Measurements from ENCODE around the gene CRB3. TPM values are rescaled to one million over a fixed set of nuclear protein-coding genes. Genes with fewer than 3 reads are reported as not detected.

The CRB3 gene
- polyA plus RNA-seq, 1 experiment = not detected

- ChIA-PET POLR2A (interaction anchor here (1.2 kb wide), 1 partner anchor 77 kb away, joined by 3 read pairs; the partner anchor contains the start of gene GTF2F1), CTCF (no interaction called here)
- no peak overlapping the region for H3K27ac ChIP-seq (ENCODE audit: low read depth, low read length)
- peaks cover 7% of the 10 kb centered on the region for H3K27me3 ChIP-seq (ENCODE audit: control insufficient read depth, insufficient read depth, low read length)
- peaks cover 1% of the 10 kb centered on the region; the same call in 1 of the 2 replicates for H3K9me3 ChIP-seq (ENCODE audit: control insufficient read depth, insufficient read depth, low read length)
- no peak overlapping the region for H3K4me3 ChIP-seq (ENCODE audit: low read depth, low read length)
- TF ChIP-seq CTCF (IDR thresholded peaks at IDR 0.05; ENCODE audit: low read depth, low read length) = no peak
- DNase-seq (ENCODE audit: low read depth, low spot score) = no peak
Observed at GRCh38 chr19:6470173-6470572, 6.1 kb downstream of the CRB3 start.

DNA sequence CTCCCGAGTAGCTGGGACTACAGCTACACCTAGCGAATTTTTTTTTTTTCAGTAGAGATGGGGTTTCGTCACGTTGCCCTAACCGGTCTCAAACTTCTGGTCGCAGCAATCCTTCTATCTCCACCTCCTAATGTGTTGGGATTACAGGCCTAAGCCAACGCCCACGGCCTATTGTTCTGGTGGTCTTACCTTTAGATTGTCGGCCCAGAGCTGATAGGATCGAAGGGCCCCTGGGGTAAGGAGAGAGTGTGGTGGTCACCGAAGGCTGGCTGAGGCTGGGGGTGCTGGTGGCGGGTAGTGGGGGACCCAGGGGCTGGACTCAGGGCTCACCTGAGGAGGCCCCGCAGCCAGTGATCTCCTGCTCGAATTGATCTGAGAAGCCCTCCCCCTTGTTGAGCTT is 7.0 kb downstream of the CRB3 start:
- Histone ChIP-seq H3K9me3 (ENCODE audit: control insufficient read depth, insufficient read depth, low read length) (peaks cover 10% of the 10 kb centered on the region), H3K27ac (ENCODE audit: low read depth, low read length) (no peak overlapping the region), H3K4me3 (ENCODE audit: low read depth, low read length) (no peak overlapping the region), H3K27me3 (ENCODE audit: control insufficient read depth, insufficient read depth, low read length) (peaks cover 9% of the 10 kb centered on the region)
- DNase-seq (ENCODE audit: low read depth, low spot score) = no peak
- TF ChIP-seq CTCF (IDR thresholded peaks at IDR 0.05; ENCODE audit: low read depth, low read length) = no peak
- CTCF ChIA-PET = no interaction called here
- POLR2A ChIA-PET = no interaction called here

- ChIA-PET CTCF (interaction anchor here (0.6 kb wide), 1 partner anchor 431 kb away, joined by 6 read pairs; no protein-coding TSS in a partner anchor), POLR2A (interaction anchor here (1.0 kb wide), 1 partner anchor 58 kb away, joined by 4 read pairs; the partner anchor contains the start of gene TNFSF9)
- H3K4me3 ChIP-seq (ENCODE audit: low read depth, low read length) = no peak overlapping the region
- TF ChIP-seq CTCF (IDR thresholded peaks at IDR 0.05; ENCODE audit: low read depth, low read length) = no peak
- peaks cover 21% of the 10 kb centered on the region for H3K9me3 ChIP-seq (ENCODE audit: control insufficient read depth, insufficient read depth, low read length)
- H3K27ac ChIP-seq (ENCODE audit: low read depth, low read length) = no peak overlapping the region
- no peak for DNase-seq (ENCODE audit: low read depth, low spot score)
- H3K27me3 ChIP-seq (ENCODE audit: control insufficient read depth, insufficient read depth, low read length) = peaks cover 9% of the 10 kb centered on the region
Observed at GRCh38 chr19:6472713-6473112, 8.6 kb downstream of the CRB3 start.

DNA sequence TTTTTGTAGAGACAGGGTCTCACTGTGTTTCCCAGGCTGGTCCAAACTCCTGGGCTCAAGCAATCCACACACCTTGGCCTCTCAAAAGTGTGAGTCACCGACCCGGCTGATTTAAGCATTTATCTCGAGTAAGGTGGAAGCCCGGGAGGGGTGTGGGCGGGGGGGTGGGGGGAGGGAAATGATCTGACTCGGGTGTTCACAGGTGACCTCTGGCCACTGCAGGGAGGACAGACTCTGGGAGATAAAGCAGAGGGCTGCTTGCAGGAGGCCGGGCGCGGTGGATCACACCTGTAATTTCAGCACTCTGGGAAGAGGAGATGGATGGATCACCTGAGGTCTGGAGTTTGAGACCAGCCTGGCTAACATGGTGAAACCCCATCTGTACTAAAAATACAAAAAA is 9.6 kb downstream of the CRB3 start:
- Histone ChIP-seq H3K9me3 (ENCODE audit: control insufficient read depth, insufficient read depth, low read length) (peaks cover 21% of the 10 kb centered on the region), H3K4me3 (ENCODE audit: low read depth, low read length) (no peak overlapping the region), H3K27ac (ENCODE audit: low read depth, low read length) (no peak overlapping the region), H3K27me3 (ENCODE audit: control insufficient read depth, insufficient read depth, low read length) (peaks cover 9% of the 10 kb centered on the region)
- no peak for TF ChIP-seq CTCF (IDR thresholded peaks at IDR 0.05; ENCODE audit: low read depth, low read length)
- DNase-seq (ENCODE audit: low read depth, low spot score) = no peak
- ChIA-PET POLR2A (interaction anchor here (0.7 to 1.0 kb wide), 2 partner anchors 57 to 851 kb away, joined by 3 to 4 read pairs; partner anchors contain the start of genes SAFB2 and TNFSF9), CTCF (no interaction called here)

DNA sequence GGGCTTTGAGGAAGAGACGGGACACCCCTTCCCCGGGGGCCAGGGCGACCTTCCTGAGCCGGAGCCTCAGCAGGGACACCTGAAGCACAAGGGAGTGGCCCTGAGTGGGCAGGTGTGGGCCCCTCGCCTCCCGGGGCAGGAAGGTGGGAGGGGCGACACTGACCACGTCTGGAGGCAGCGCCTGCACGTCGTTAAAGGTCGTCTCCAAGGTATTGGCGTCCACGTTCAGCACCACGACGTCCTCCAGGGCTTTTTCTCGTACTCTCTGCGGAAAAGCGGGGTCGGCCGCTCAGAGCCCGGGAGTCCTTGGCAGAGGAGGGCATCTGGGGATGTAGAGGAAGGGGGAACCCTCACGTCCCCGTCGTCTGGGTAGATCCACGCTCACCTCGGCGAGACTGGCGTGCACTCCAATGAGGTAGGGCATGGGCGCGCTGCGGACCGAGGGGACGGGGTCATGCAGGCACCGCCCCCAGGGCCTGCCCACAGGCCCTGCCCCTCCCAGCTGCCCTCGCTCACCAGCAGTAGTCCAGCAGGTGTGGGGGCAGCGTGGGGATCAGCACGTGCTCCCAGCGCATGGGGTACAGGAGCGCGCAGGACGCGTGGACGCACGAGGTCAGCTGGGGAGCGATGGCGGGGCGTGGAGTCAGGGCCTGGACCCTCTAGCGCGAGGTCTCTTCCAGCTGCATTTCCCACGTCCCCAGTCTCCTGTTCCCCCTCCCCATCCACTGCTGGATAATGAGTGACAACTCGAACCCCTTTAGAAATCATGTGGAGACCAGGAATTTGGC is 11.4 kb downstream of the CRB3 start:
- no peak for TF ChIP-seq CTCF (IDR thresholded peaks at IDR 0.05; ENCODE audit: low read depth, low read length)
- no peak overlapping the region for H3K4me3 ChIP-seq (ENCODE audit: low read depth, low read length)
- CTCF ChIA-PET = no interaction called here
- H3K27ac ChIP-seq (ENCODE audit: low read depth, low read length) = no peak overlapping the region
- DNase-seq (ENCODE audit: low read depth, low spot score) = no peak
- POLR2A ChIA-PET = interaction anchor here (1.0 kb wide), 1 partner anchor 51 kb away, joined by 3 read pairs; the partner anchor contains the start of gene KHSRP
- H3K27me3 ChIP-seq (ENCODE audit: control insufficient read depth, insufficient read depth, low read length) = peaks cover 6% of the 10 kb centered on the region
- peaks cover 23% of the 10 kb centered on the region for H3K9me3 ChIP-seq (ENCODE audit: control insufficient read depth, insufficient read depth, low read length)

Measured in AG04450 (cell line).